GM12878 (cell line): ENCODE data around the gene ENG. TPM values are rescaled to one million over a fixed set of nuclear protein-coding genes. Genes with fewer than 3 reads are reported as not detected.

Experiments used
- ATAC-seq: fragments of 200-7000 bp; cut with Tn5 transposase; 3 replicates; pipeline ENCODE4 v1.9.1; 2020; ENCODE audit warnings: mild to moderate bottlenecking, moderate library complexity
- BruUV-seq: library from RNA; stranded (reverse); fragments of 400-500 nt; replicated peaks from 2 replicates; lab custom pipeline; 2021; lab: Mats Ljungman, UMichigan
- CTCF ChIA-PET: fragments of 300-600 bp; sonication (Branson Sonifier 250); formaldehyde crosslinking; extraction: SDS; loops from one replicate; lab custom pipeline; 2021; ENCODE audit warnings: inconsistent platforms; lab: Yijun Ruan, JAX
- POLR2A ChIA-PET: fragments of 350-600 bp; formaldehyde crosslinking; extraction: SDS; loops from one replicate; lab custom pipeline; 2021; ENCODE audit warnings: inconsistent platforms; lab: Charles Lee
- RAD21 ChIA-PET: fragments of 300-600 bp; sonication (Branson Sonifier 250); formaldehyde crosslinking; loops from one replicate; lab custom pipeline; 2023; ENCODE audit warnings: antibody characterized with exemption; ENCODE audit not compliant: unreplicated experiment; lab: Charles Lee
- SMC1A ChIA-PET: fragments of 300-600 bp; sonication (Branson Sonifier 250); formaldehyde crosslinking; loops from one replicate; lab custom pipeline; 2023; ENCODE audit not compliant: unreplicated experiment, uncharacterized antibody; lab: Charles Lee
- DNase-seq: peaks from one replicate; pipeline ENCODE4 v3.0.0-alpha.2; 2011; ENCODE audit warnings: low read depth, low spot score
- FAIRE-seq: peaks from 3 replicates; lab custom pipeline; 2011; peaks lifted over from hg19 to GRCh38; lab: Jason Lieb, UNC
- H2AFZ ChIP-seq: 2 replicates; pipeline ENCODE4 v1.6.0; 2011; ENCODE audit warnings: low read depth, low read length, control low read depth; ENCODE audit not compliant: control insufficient read depth
- H3K27ac ChIP-seq: 2 replicates; pipeline ENCODE4 v1.5.1; 2011; ENCODE audit warnings: control low read depth; ENCODE audit not compliant: control insufficient read depth, insufficient read depth
- H3K27me3 ChIP-seq, 2 experiments: replicated peaks in 1 of 2; 2 replicates each; pipeline versions ENCODE4 v1.6.0 to v1.6.1; 2011; ENCODE audit warnings: low read length in 1 of 2; ENCODE audit not compliant: control insufficient read depth in 2 of 2, insufficient read depth in 2 of 2
- H3K36me3 ChIP-seq, 2 experiments: 2 replicates each; pipeline ENCODE4 v1.5.1; 2011; ENCODE audit warnings: low read length in 1 of 2; ENCODE audit not compliant: control insufficient read depth in 2 of 2, insufficient read depth in 2 of 2
- H3K4me1 ChIP-seq: 2 replicates; pipeline ENCODE4 v1.6.1; 2011; ENCODE audit warnings: mild to moderate bottlenecking, low read length, moderate library complexity, mixed read lengths; ENCODE audit not compliant: control insufficient read depth, insufficient read depth
- H3K4me2 ChIP-seq: 2 replicates; pipeline ENCODE4 v1.6.0; 2011; ENCODE audit warnings: control low read depth; ENCODE audit not compliant: control insufficient read depth, insufficient read depth
- H3K4me3 ChIP-seq: fragments of 200-600 bp; sonication (generic); 2 replicates; pipeline ENCODE4 v1.5.1; 2016
- H3K79me2 ChIP-seq: 2 replicates; pipeline ENCODE4 v1.6.0; 2011; ENCODE audit warnings: low read length; ENCODE audit not compliant: control insufficient read depth, insufficient read depth
- H3K9ac ChIP-seq: 2 replicates; pipeline ENCODE4 v1.8.0; 2011; ENCODE audit warnings: low read length, control low read depth, mixed read lengths; ENCODE audit not compliant: control insufficient read depth, insufficient read depth
- H3K9me3 ChIP-seq: replicated peaks from 3 replicates; pipeline ENCODE4 v1.5.1; 2011; ENCODE audit warnings: mild to moderate bottlenecking, low read length; ENCODE audit not compliant: control insufficient read depth, insufficient read depth
- H4K20me1 ChIP-seq: 2 replicates; pipeline ENCODE4 v1.6.0; 2011; ENCODE audit not compliant: control insufficient read depth, insufficient read depth
- CHD4 ChIP-seq: fragments of 200-600 bp; sonication (generic); IDR thresholded peaks from 2 replicates; pipeline ENCODE4 v1.6.1; 2016; ENCODE audit warnings: mild to moderate bottlenecking
- DPF2 ChIP-seq: fragments of 450-650 bp; IDR thresholded peaks from 2 replicates; pipeline ENCODE4 v1.6.1; 2017; ENCODE audit warnings: mild to moderate bottlenecking
- FOS ChIP-seq: IDR thresholded peaks from 3 replicates; pipeline ENCODE4 v1.6.1; 2011; ENCODE audit warnings: borderline replicate concordance; ENCODE audit not compliant: insufficient read length; ENCODE audit errors: extremely low read depth
- HDAC6 ChIP-seq: fragments of 200-600 bp; sonication (generic); IDR thresholded peaks from one replicate; pipeline ENCODE4 v1.8.0; 2017; ENCODE audit warnings: antibody characterized with exemption; ENCODE audit not compliant: unreplicated experiment
- JUNB ChIP-seq: IDR thresholded peaks from 2 replicates; pipeline ENCODE4 v1.6.1; 2016; ENCODE audit warnings: antibody characterized with exemption, mild to moderate bottlenecking
- MYC ChIP-seq: IDR thresholded peaks from 2 replicates; pipeline ENCODE4 v1.6.1; 2011; ENCODE audit warnings: mild to moderate bottlenecking, low read length, moderate library complexity, inconsistent platforms; ENCODE audit not compliant: insufficient read depth, insufficient replicate concordance, insufficient read length, severe bottlenecking
- NFXL1 ChIP-seq: fragments of 450-650 bp; IDR thresholded peaks from 2 replicates; pipeline ENCODE4 v1.6.1; 2017; ENCODE audit warnings: antibody characterized with exemption, mild to moderate bottlenecking, borderline replicate concordance
- TBL1XR1 ChIP-seq: IDR thresholded peaks from 2 replicates; pipeline ENCODE4 v1.6.1; 2012; ENCODE audit warnings: low read depth, low read length, improper control_type of control experiment
- TCF7 ChIP-seq: IDR thresholded peaks from 2 replicates; pipeline ENCODE4 v1.6.1; 2014; ENCODE audit warnings: antibody characterized with exemption, borderline replicate concordance
- ZNF24 ChIP-seq: fragments of 450-650 bp; IDR thresholded peaks from 2 replicates; pipeline ENCODE4 v1.6.1; 2017; ENCODE audit warnings: antibody characterized with exemption, mild to moderate bottlenecking
- ZNF384 ChIP-seq: IDR thresholded peaks from 2 replicates; pipeline ENCODE4 v1.6.1; 2012; ENCODE audit warnings: low read depth, mild to moderate bottlenecking, low read length, improper control_type of control experiment, borderline replicate concordance
- WGBS: methylation state at CpG from one replicate; pipeline ENCODE4 v1.1.6; 2016; ENCODE audit warnings: low lambda C conversion rate; ENCODE audit not compliant: insufficient replicate concordance, insufficient coverage; ENCODE audit errors: missing lambda C conversion rate; 5-methylcytosine and 5-hydroxymethylcytosine counted together
- in situ Hi-C: fragments of 300-500 bp; cut with MboI; formaldehyde crosslinking; loops from 9 replicates; pipeline ENCODE4 v1.14.3; 2018; ENCODE audit warnings: mixed read lengths
- intact Hi-C: fragments of 100-400 bp; cut with micrococcal nuclease; formaldehyde crosslinking; loops from one replicate; pipeline ENCODE4 v1.14.2; 2022; ENCODE audit not compliant: unreplicated experiment
- polyA plus RNA-seq, 11 experiments: library from polyadenylated mRNA; depleted of rRNA in 4 of 11; unstranded in 6 of 11; stranded (reverse) in 5 of 11; fragments of >200 nt; fragmentation: Nextera tagmentation in 4 of 11; fragmentation: Illumina TruSeq in 1 of 11; extraction: Ambion mirVana in 4 of 11; extraction: Trizol in 1 of 11; gene quantifications; 1 replicate in 1 of 11; 2 replicates in 10 of 11; pipeline versions ENCODE4 v1.2.1 to v1.2.3, GENCODE V29; 2011 to 2016; ENCODE audit warnings: inconsistent platforms in 2 of 11, missing spikeins in 2 of 11, low read depth in 1 of 11
- total RNA-seq, 4 experiments: library from RNA; depleted of rRNA in 3 of 4; stranded (reverse); fragments of >200 nt in 3 of 4; fragmentation: Illumina TruSeq in 1 of 4; extraction: Trizol in 1 of 4; gene quantifications; 2 replicates each; pipeline versions ENCODE4 v1.2.1 to v1.2.3, GENCODE V29; 2013 to 2021
- TF ChIP-seq, protein P1 (sequence below): fragments of 450-650 bp; IDR thresholded peaks from 2 replicates; pipeline ENCODE4 v1.6.1; 2014; ENCODE audit warnings: mild to moderate bottlenecking
- TF ChIP-seq, protein P2 (sequence below): IDR thresholded peaks from 2 replicates; pipeline ENCODE4 v1.6.1; 2012; ENCODE audit warnings: low read length, inconsistent platforms
- TF ChIP-seq, protein P3 (sequence below): fragments of 150-350 bp; IDR thresholded peaks from 2 replicates; pipeline ENCODE4 v1.6.1; 2016; ENCODE audit warnings: low read depth, low read length

ENG gene
- total and polyA plus RNA-seq, 10 of the 15 experiments (the other 5 are each of a cell fraction or from before 2014, with no cell fraction given) = 0.14 to 10.1 (median 2.0) TPM

DNA sequence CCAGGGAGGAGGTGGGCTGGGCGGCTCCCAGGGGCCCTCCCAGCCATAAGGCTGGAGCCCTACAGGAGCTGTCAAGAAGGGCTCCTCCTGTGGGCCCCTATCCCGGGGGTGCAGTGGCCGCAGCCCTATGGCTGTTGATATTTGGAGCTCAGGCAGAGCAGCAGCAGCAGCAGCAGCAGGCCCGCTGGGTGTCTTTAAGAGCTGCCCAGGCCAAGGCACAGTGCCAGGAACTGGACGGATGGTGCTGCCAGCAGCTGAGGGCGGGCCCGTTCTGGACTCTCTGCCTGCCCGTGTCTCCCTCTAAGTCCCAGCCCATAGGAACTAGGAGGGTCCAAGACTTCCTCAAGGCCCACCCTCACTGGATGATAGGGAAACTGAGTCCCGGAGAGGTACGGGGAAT is 19.4 kb upstream of the ENG start (continued):
- TF ChIP-seq, protein P1, sequence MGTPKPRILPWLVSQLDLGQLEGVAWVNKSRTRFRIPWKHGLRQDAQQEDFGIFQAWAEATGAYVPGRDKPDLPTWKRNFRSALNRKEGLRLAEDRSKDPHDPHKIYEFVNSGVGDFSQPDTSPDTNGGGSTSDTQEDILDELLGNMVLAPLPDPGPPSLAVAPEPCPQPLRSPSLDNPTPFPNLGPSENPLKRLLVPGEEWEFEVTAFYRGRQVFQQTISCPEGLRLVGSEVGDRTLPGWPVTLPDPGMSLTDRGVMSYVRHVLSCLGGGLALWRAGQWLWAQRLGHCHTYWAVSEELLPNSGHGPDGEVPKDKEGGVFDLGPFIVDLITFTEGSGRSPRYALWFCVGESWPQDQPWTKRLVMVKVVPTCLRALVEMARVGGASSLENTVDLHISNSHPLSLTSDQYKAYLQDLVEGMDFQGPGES = no peak
- no peak for TF ChIP-seq HDAC6

DNA sequence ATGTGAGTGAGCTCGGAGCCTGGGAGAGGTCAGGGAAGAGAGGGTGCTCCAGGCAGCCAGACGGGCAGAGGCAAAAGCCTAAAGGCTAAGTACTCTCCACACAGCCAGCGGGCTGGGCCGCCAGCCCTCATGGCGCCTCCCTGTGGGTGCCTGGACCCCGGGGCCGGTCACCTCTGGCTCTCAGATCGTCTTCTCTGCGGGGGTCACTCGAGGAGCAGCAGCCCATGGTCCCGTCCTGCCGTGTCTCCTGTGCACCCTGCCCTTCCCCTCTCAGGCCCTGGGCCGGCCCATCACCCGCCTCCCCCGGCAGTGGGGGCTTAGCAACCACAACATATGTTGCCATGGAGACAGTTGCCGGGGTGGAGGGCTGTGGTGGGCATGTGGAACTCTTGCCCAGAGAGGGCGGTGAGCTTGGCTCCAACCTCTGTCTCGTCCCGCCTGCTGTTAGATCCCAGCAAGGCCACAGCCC is 18.8 kb upstream of the ENG start:
- H3K27me3 ChIP-seq = no peaks in the 10 kb centered on the region; a peak in 1 of 4 replicates
- BruUV-seq = no TSS peak
- CTCF ChIA-PET = interaction anchor here (1.0 to 6.2 kb wide), 4 partner anchors 33 to 138 kb away, joined by 3 to 91 read pairs (median 4); partner anchors contain the start of genes ST6GALNAC4 and TOR2A
- no peaks in the 10 kb centered on the region for H3K79me2 ChIP-seq
- H3K9ac ChIP-seq = no peak overlapping the region
- WGBS = 74% methylated on average over 19 of the region's 19 CpGs
- POLR2A ChIA-PET = no interaction called here
- H3K4me1 ChIP-seq = no peaks in the 10 kb centered on the region
- H3K27ac ChIP-seq = no peak overlapping the region
- SMC1A ChIA-PET = interaction anchor here (0.8 kb wide), 1 partner anchor 48 kb away, joined by 4 read pairs; no protein-coding TSS in a partner anchor
- no peak for DNase-seq
- H2AFZ ChIP-seq = no peak overlapping the region
- no peaks in the 10 kb centered on the region for H3K9me3 ChIP-seq
- RAD21 ChIA-PET = interaction anchor here (0.6 to 1.4 kb wide), 4 partner anchors 44 to 139 kb away, joined by 3 to 7 read pairs (median 4); partner anchors contain the start of genes ST6GALNAC4 and TOR2A
- in situ Hi-C loops (no loop called here), intact Hi-C loops (no loop called here)
- H3K4me2 ChIP-seq = no peak overlapping the region
- no peak for FAIRE-seq
- H3K36me3 ChIP-seq = no peaks in the 10 kb centered on the region
- no peak overlapping the region for H3K4me3 ChIP-seq
- H4K20me1 ChIP-seq = no peaks in the 10 kb centered on the region
- ATAC-seq = no peak
- TF ChIP-seq, protein P2, sequence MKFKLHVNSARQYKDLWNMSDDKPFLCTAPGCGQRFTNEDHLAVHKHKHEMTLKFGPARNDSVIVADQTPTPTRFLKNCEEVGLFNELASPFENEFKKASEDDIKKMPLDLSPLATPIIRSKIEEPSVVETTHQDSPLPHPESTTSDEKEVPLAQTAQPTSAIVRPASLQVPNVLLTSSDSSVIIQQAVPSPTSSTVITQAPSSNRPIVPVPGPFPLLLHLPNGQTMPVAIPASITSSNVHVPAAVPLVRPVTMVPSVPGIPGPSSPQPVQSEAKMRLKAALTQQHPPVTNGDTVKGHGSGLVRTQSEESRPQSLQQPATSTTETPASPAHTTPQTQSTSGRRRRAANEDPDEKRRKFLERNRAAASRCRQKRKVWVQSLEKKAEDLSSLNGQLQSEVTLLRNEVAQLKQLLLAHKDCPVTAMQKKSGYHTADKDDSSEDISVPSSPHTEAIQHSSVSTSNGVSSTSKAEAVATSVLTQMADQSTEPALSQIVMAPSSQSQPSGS = no peak
- no peak for TF ChIP-seq TCF7
- no peak for TF ChIP-seq CHD4
- TF ChIP-seq TBL1XR1 = no peak
- TF ChIP-seq, protein P3, sequence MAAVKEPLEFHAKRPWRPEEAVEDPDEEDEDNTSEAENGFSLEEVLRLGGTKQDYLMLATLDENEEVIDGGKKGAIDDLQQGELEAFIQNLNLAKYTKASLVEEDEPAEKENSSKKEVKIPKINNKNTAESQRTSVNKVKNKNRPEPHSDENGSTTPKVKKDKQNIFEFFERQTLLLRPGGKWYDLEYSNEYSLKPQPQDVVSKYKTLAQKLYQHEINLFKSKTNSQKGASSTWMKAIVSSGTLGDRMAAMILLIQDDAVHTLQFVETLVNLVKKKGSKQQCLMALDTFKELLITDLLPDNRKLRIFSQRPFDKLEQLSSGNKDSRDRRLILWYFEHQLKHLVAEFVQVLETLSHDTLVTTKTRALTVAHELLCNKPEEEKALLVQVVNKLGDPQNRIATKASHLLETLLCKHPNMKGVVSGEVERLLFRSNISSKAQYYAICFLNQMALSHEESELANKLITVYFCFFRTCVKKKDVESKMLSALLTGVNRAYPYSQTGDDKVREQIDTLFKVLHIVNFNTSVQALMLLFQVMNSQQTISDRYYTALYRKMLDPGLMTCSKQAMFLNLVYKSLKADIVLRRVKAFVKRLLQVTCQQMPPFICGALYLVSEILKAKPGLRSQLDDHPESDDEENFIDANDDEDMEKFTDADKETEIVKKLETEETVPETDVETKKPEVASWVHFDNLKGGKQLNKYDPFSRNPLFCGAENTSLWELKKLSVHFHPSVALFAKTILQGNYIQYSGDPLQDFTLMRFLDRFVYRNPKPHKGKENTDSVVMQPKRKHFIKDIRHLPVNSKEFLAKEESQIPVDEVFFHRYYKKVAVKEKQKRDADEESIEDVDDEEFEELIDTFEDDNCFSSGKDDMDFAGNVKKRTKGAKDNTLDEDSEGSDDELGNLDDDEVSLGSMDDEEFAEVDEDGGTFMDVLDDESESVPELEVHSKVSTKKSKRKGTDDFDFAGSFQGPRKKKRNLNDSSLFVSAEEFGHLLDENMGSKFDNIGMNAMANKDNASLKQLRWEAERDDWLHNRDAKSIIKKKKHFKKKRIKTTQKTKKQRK = no peak
- TF ChIP-seq ZNF24 = no peak
- TF ChIP-seq HDAC6 = no peak
- TF ChIP-seq ZNF384 = no peak
- TF ChIP-seq NFXL1 = no peak
- TF ChIP-seq FOS = no peak
- TF ChIP-seq JUNB = no peak
- TF ChIP-seq MYC = no peak
- TF ChIP-seq DPF2 = no peak
